ENCODE measurements around the gene AOPEP.
A peak's percentile ranks its signal among the peaks of the same experiment; 100 is the strongest.

AOPEP gene

DNA sequence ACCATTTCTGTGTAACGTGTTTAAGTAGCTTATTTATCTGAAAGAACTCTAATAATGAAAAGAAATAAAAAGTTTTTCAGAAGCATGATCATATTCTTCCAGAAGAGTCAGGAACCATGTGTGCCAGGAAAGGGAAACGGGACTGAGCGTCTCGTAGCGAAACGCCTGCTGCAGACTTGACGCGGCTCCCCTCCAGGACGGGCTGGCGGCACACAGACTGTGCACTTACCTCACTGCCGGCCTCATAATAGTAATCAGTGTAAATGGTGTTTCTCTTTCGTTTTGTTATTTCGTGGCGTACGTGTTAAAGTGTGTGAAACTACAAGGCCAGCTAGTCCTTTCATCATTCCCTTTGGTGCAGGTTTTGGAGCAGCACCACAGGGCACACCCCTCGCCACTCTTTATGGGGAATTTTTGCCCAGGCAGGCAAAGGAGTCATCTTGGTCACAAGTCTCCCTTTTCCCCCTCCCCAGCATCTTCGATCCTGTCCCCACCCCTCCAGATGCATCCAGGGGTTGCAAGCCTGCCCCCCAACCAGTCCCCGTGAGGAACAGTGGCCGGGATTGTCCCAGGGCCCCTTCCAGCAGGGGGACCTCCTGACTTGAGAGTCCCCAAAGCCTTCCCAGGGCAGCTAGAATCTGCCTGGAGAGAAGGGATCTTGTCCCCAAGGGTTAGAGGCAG lies 357.9 kb downstream of the AOPEP start:
- no peaks in the 10 kb centered on the region for H3K9me3 Mint-ChIP-seq
- H3K27me3 Mint-ChIP-seq: no peaks in the 10 kb centered on the region
- H3K36me3 Mint-ChIP-seq: peaks cover 52% of the 10 kb centered on the region
- H3K4me1 Mint-ChIP-seq: no peaks in the 10 kb centered on the region
- no peak overlapping the region for H3K27ac Mint-ChIP-seq
- no peak for ATAC-seq
- no peak overlapping the region for H3K4me3 Mint-ChIP-seq

DNA sequence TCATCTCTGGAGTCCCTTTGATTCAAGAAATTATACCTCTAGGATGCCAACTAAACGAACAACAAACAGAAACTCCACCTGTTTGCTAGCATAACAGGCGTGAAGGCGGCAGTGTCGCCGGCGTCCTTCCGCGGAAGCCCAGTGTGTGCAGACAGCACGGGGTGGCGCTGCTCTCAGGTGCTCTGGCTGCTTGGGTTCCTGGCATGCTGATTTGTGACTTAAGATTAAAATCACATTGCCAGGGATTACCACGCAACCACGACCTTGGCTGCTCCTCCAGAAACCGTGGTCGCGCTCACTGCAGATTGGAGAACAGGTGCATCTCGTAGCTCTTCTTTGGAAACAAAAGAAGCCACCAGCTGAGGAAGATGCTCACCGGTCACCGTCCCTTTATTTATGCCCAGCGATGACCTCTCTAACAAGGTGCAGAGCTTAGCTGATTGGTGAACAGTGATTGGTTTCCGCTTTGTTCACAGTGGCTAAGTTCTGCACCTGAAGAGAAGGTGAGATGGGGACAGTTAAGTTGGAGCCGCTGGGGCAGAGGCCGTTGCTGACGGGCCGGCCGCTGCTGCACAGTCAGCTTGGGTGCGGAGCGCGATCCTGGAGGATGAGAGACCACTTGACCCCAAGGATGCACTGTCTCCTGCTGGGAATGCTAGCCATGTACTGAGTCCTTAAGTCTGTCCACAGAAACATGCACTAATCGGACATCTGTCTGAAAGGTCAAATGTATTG lies 358.7 kb downstream of the AOPEP start:
- no peak for ATAC-seq
- no peak overlapping the region for H3K27ac Mint-ChIP-seq

DNA sequence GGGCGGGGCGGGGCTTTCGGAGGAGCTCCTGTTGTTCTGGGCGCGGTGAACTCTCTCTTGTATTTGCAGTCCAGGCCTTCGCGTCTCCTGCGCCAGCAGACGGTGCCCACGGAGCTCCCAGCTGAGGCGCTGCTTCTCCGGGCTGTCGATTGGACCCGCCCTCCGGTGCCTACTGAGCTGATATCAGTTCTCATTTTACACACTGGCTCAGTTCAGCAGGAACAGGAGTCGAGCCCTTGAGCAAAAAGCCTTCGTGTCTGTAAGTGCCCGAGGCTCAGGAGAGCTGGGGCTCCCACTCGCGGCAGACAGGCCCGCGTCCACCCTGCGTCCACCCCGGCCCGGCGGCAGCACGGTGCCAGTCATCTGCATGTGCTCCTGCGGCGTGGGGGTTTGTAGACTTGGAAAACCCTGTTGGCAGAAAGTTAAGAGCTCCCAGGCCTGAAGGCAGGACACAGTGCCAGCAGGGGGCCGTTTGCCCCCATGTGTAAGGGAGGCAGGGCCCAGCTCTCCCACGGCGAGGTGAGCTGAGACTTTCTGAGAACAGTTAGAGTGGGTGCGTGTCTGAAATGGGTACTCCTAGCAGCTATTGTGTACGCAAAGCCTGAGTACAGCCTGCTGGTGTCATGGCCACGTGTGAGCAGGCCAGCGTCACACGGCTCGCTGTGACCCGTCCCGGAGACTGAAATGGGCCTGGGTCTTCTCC lies 359.5 kb downstream of the AOPEP start:
- Mint-ChIP-seq H3K9me3 (no peaks in the 10 kb centered on the region), H3K27me3 (no peaks in the 10 kb centered on the region)
- no peak for ATAC-seq

More for the DNA sequence above, 358.7 kb downstream of the AOPEP start:
- H3K27me3 Mint-ChIP-seq: no peaks in the 10 kb centered on the region
- no peaks in the 10 kb centered on the region for H3K4me1 Mint-ChIP-seq
- H3K36me3 Mint-ChIP-seq: peaks cover 57% of the 10 kb centered on the region
- H3K4me3 Mint-ChIP-seq: no peak overlapping the region
- no peaks in the 10 kb centered on the region for H3K9me3 Mint-ChIP-seq

DNA sequence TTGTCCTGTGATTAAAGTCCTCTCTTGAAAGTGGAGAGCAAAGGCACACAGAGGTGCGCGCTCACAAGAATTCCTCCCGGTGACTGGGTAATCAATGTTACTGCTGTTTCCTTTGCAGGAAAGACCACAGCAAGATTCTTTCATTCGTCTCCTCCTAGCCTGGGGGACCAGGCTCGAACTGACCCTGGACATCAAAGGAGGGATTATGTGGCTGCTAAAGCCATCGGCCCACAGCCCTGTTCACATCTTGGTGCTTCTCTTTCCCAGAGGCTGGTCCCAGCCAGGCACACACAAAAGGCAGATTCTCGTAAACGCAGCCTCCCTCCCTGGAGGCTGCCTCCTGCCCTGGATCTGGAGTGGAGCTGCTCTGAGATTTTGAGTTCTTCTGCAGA lies 360.1 kb downstream of the AOPEP start:
- no peaks in the 10 kb centered on the region for H3K27me3 Mint-ChIP-seq
- peaks cover 53% of the 10 kb centered on the region for H3K36me3 Mint-ChIP-seq
- H3K4me3 Mint-ChIP-seq: no peak overlapping the region
- no peak for ATAC-seq
- no peaks in the 10 kb centered on the region for H3K9me3 Mint-ChIP-seq
- no peaks in the 10 kb centered on the region for H3K4me1 Mint-ChIP-seq
- no peak overlapping the region for H3K27ac Mint-ChIP-seq

More for the DNA sequence above, 359.5 kb downstream of the AOPEP start:
- peaks cover 57% of the 10 kb centered on the region for H3K36me3 Mint-ChIP-seq
- H3K4me1 Mint-ChIP-seq: no peaks in the 10 kb centered on the region
- no peak overlapping the region for H3K27ac Mint-ChIP-seq
- no peak overlapping the region for H3K4me3 Mint-ChIP-seq

- ATAC-seq: no peak
- no peaks in the 10 kb centered on the region for H3K4me1 Mint-ChIP-seq
- no peak overlapping the region for H3K4me3 Mint-ChIP-seq
- H3K9me3 Mint-ChIP-seq: no peaks in the 10 kb centered on the region
- no peak overlapping the region for H3K27ac Mint-ChIP-seq
- H3K27me3 Mint-ChIP-seq: no peaks in the 10 kb centered on the region
- peaks cover 43% of the 10 kb centered on the region for H3K36me3 Mint-ChIP-seq
These were observed 361.3 kb downstream of the AOPEP start for GRCh38 chr9:95087659-95088242.

- H3K36me3 Mint-ChIP-seq: peaks cover 36% of the 10 kb centered on the region
- no peaks in the 10 kb centered on the region for H3K27me3 Mint-ChIP-seq
- no peaks in the 10 kb centered on the region for H3K4me1 Mint-ChIP-seq
- H3K9me3 Mint-ChIP-seq: no peaks in the 10 kb centered on the region
- ATAC-seq: no peak
- no peak overlapping the region for H3K4me3 Mint-ChIP-seq
- no peak overlapping the region for H3K27ac Mint-ChIP-seq
These were observed 362.1 kb downstream of the AOPEP start for GRCh38 chr9:95088421-95089161.

GRCh38 chr9:95089257-95090022 lies 362.9 kb downstream of the AOPEP start:
- Mint-ChIP-seq H3K4me3 (no peak overlapping the region), H3K36me3 (peaks cover 36% of the 10 kb centered on the region), H3K27me3 (no peaks in the 10 kb centered on the region), H3K4me1 (no peaks in the 10 kb centered on the region), H3K9me3 (no peaks in the 10 kb centered on the region), H3K27ac (no peak overlapping the region)
- ATAC-seq: no peak

DNA sequence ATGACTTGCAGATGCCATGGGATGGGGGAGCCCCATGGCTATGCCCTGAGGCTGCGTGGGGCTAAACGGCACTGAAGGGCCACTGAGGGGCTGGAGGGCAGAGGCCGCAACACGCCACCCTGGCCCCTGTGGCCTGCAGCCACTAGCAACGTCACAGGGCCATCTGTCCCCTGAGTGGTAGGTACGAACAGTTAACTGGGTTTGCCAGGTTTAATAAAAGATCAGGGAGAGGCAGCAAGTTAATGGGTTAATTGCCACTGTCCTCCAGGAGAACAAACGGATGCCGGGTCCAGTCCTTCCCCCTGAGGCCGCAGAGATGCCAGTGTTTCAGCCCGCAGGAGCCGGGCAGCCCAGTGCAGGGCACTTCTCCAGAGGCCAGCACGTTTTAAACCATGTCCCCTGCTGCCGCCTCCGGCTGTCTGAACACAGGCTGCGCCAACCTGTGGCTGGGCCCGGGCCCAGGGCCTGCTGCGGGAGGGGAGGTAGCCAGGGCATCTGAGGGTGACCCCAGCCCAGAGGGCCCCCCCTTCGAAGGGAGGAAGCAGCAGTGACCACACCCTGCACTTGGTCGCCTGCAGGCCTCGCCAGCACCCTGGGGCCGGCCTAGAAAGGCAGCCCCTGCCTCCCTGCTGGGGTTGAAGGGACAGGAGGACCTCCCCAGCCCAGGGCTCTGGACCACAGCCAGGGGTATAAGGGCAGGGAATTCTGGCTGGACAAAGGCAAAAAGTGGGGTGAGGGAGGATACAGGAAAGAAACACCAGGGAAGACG lies 363.7 kb downstream of the AOPEP start:
- Mint-ChIP-seq H3K4me3 (no peak overlapping the region), H3K27ac (no peak overlapping the region), H3K36me3 (peaks cover 35% of the 10 kb centered on the region), H3K9me3 (no peaks in the 10 kb centered on the region), H3K27me3 (no peaks in the 10 kb centered on the region), H3K4me1 (no peaks in the 10 kb centered on the region)
- no peak for ATAC-seq

DNA sequence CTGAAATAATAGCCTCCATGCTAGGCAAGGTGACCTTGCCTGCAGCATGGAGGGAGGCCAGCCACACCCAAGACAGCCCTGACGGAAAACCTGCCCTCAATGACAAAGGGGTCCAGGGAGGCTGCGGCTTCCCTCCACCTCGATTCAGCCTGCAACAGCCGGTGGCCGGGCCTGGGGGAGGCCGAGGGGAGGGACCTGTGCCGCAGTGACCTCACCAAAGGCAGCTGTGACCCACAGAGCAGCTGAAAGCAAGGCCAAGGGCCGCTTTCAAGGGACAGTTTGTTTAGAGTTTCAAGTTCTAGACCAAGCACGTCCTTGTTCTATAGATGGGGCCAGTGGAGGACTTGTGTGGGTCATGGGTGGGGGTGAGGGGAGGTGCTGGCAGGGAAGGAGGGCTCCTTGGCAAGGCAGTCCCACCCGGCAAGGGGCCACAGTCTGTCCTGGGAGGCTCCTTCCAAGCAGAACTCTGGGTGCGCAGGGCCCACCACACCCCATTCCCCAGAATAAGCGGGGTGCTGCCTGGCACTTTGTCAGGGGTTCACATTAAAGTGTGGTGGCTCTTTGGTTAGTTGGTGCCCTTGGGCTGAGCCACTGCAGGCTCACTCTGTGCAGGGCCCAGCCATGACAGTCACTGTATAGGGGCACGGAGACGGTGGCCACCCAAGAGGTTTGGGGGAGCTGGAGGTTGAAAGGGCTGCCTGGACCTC lies 364.5 kb downstream of the AOPEP start:
- Mint-ChIP-seq H3K4me1 (no peaks in the 10 kb centered on the region), H3K27me3 (no peaks in the 10 kb centered on the region), H3K36me3 (peaks cover 27% of the 10 kb centered on the region), H3K9me3 (no peaks in the 10 kb centered on the region), H3K4me3 (no peak overlapping the region), H3K27ac (no peak overlapping the region)
- ATAC-seq: no peak

DNA sequence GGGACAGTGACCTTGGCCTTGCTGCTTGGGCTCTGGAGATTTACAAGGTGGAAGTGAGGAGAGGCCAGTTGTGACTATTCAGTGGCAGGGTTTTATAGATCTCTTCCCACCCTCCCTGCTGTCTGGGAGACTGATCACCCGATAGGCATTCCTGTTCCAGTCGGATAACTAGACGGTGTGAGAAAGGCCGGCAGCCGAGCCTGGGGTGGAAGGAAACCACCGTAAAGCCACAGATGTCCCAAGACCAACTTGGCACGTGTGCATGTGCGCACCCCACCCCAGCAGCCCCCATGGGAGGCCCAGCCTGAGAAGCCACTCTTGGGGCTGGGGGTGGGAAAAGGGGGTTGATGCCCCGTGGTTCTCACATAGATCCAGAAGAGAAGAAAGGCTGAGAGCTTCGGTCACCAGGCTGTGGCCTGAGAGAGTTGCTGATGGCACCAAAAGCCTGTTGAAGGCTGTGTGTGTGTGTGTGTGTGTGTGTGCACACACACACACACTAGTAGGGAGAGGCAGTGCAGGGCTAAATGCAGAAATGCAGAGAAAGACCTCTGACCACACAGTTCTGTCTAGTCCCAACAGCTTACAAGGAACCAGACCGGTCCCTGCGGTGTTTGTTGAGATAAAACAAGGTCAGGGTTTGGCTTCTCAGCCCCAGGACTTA lies 365.2 kb downstream of the AOPEP start:
- H3K4me1 Mint-ChIP-seq: no peaks in the 10 kb centered on the region
- H3K27ac Mint-ChIP-seq: no peak overlapping the region
- no peaks in the 10 kb centered on the region for H3K27me3 Mint-ChIP-seq
- H3K4me3 Mint-ChIP-seq: no peak overlapping the region
- no peaks in the 10 kb centered on the region for H3K9me3 Mint-ChIP-seq
- no peak for ATAC-seq
- H3K36me3 Mint-ChIP-seq: peaks cover 22% of the 10 kb centered on the region

- peak; percentile 38 for ATAC-seq
- no peak overlapping the region for H3K27ac Mint-ChIP-seq
These were observed 366.0 kb downstream of the AOPEP start for GRCh38 chr9:95092262-95093072.

GRCh38 chr9:95093586-95093985 lies 367.1 kb downstream of the AOPEP start:
- no peak for ATAC-seq
- Mint-ChIP-seq H3K27me3 (no peaks in the 10 kb centered on the region), H3K4me3 (no peak overlapping the region), H3K9me3 (no peaks in the 10 kb centered on the region), H3K27ac (no peak overlapping the region), H3K36me3 (peaks cover 11% of the 10 kb centered on the region), H3K4me1 (no peaks in the 10 kb centered on the region)

More at GRCh38 chr9:95092262-95093072, 366.0 kb downstream of the AOPEP start:
- H3K4me1 Mint-ChIP-seq: no peaks in the 10 kb centered on the region
- no peaks in the 10 kb centered on the region for H3K9me3 Mint-ChIP-seq
- no peak overlapping the region for H3K4me3 Mint-ChIP-seq
- H3K36me3 Mint-ChIP-seq: peaks cover 21% of the 10 kb centered on the region
- no peaks in the 10 kb centered on the region for H3K27me3 Mint-ChIP-seq
